Lower lobe of right lung (tissue), 2 donors: Measurements from ENCODE around the gene ATAD3A. TPM values are rescaled to one million over a fixed set of nuclear protein-coding genes. Genes with fewer than 3 reads are reported as not detected.
"Not testable (repeated sequence)": the region's sequence is repeated elsewhere in the genome, so short reads cannot be mapped to it uniquely, and the experiment has no call there.

Source experiments
- ATAC-seq, 2 donors: fragments of 200-7000 bp; cut with Tn5 transposase; one replicate each; pipeline ENCODE4 v1.9.1; 2020 to 2022; ENCODE audit warnings: mild to moderate bottlenecking in 2 of 2, moderate library complexity in 2 of 2
- DNase-seq: peaks from one replicate; pipeline ENCODE4 v3.0.0-alpha.2; 2020
- H3K27ac ChIP-seq: fragments of 200-600 bp; one replicate; pipeline ENCODE4 v1.8.0; 2022
- H3K27me3 ChIP-seq: fragments of 200-600 bp; one replicate; pipeline ENCODE4 v1.8.0; 2022; ENCODE audit warnings: low read depth
- H3K36me3 ChIP-seq: fragments of 200-600 bp; one replicate; pipeline ENCODE4 v1.8.0; 2022; ENCODE audit warnings: mild to moderate bottlenecking
- H3K4me1 ChIP-seq: fragments of 200-600 bp; one replicate; pipeline ENCODE4 v1.8.0; 2022
- H3K4me3 ChIP-seq: fragments of 200-600 bp; one replicate; pipeline ENCODE4 v1.8.0; 2022; ENCODE audit warnings: mild to moderate bottlenecking
- H3K9me3 ChIP-seq: fragments of 200-600 bp; one replicate; pipeline ENCODE4 v1.8.0; 2022
- CTCF ChIP-seq: fragments of 200-600 bp; IDR thresholded peaks from one replicate; pipeline ENCODE4 v1.8.0; 2022; ENCODE audit warnings: antibody characterized with exemption, mild to moderate bottlenecking
- intact Hi-C: fragments of 100-400 bp; cut with DNase I; formaldehyde crosslinking; loops from one replicate; pipeline ENCODE4 v1.11.0; 2022
- total RNA-seq: library from RNA; stranded (reverse); fragmentation: NEBNext Ultra II Directional; extraction: Animal tissue kit (Norgen Biotek cat#: 25700); gene quantifications from one replicate; pipeline ENCODE4 v1.2.1, GENCODE V29; 2021
- donor health status: DM: no; HTN: yes; CAD: no; lungs with severe emphysema.

ATAD3A gene
- total RNA-seq, 1 donor from 2014 or later: 14.1 TPM

- no peak overlapping the region for H3K27ac ChIP-seq
- intact Hi-C loops: no loop called here
- H3K9me3 ChIP-seq: peaks cover 7% of the 10 kb centered on the region
- no peaks in the 10 kb centered on the region for H3K27me3 ChIP-seq
- ATAC-seq: no peak
- no peak for TF ChIP-seq CTCF
- no peak overlapping the region for H3K4me3 ChIP-seq
- no peak for DNase-seq
- peaks cover 72% of the 10 kb centered on the region for H3K36me3 ChIP-seq
- H3K4me1 ChIP-seq: no peaks in the 10 kb centered on the region
These were observed 22.1 kb upstream of the ATAD3A start for GRCh38 chr1:1489861-1490260.

GRCh38 chr1:1490633-1491230 lies 21.2 kb upstream of the ATAD3A start:
- DNase-seq (no peak), ATAC-seq (no peak)

GRCh38 chr1:1491601-1492000 lies 20.4 kb upstream of the ATAD3A start:
- H3K4me1 ChIP-seq: no peaks in the 10 kb centered on the region
- no peak overlapping the region for H3K4me3 ChIP-seq
- H3K9me3 ChIP-seq: peaks cover 7% of the 10 kb centered on the region
- ATAC-seq (no peak), DNase-seq (no peak)
- H3K36me3 ChIP-seq: peaks cover 67% of the 10 kb centered on the region
- TF ChIP-seq CTCF: no peak
- H3K27me3 ChIP-seq: no peaks in the 10 kb centered on the region
- intact Hi-C loops: no loop called here
- H3K27ac ChIP-seq: no peak overlapping the region

More at GRCh38 chr1:1490633-1491230, 21.2 kb upstream of the ATAD3A start:
- intact Hi-C loops: no loop called here
- peaks cover 7% of the 10 kb centered on the region for H3K9me3 ChIP-seq
- no peaks in the 10 kb centered on the region for H3K27me3 ChIP-seq
- no peaks in the 10 kb centered on the region for H3K4me1 ChIP-seq
- peaks cover 72% of the 10 kb centered on the region for H3K36me3 ChIP-seq
- H3K27ac ChIP-seq: no peak overlapping the region
- H3K4me3 ChIP-seq: no peak overlapping the region
- no peak for TF ChIP-seq CTCF

- intact Hi-C loops, H3K4me1 ChIP-seq, ATAC-seq, H3K27ac ChIP-seq, H3K9me3 ChIP-seq, H3K27me3 ChIP-seq, DNase-seq, H3K4me3 ChIP-seq: not testable (repeated sequence)
- H3K36me3 ChIP-seq: peaks cover 41% of the 10 kb centered on the region
These were observed 17.7 kb upstream of the ATAD3A start for GRCh38 chr1:1494311-1494710.

- H3K4me3 ChIP-seq, H3K27ac ChIP-seq, H3K9me3 ChIP-seq, H3K4me1 ChIP-seq, intact Hi-C loops, DNase-seq, H3K27me3 ChIP-seq: not testable (repeated sequence)
- ATAC-seq: peak; percentile 4 to 10
- H3K36me3 ChIP-seq: peaks cover 29% of the 10 kb centered on the region
These were observed 16.4 kb upstream of the ATAD3A start for GRCh38 chr1:1495461-1495975.

- H3K4me1 ChIP-seq, H3K27me3 ChIP-seq, H3K36me3 ChIP-seq, intact Hi-C loops, H3K9me3 ChIP-seq: not testable (repeated sequence)
- peak overlapping the region; percentile 84 for H3K27ac ChIP-seq
- peak; percentile 46 to 71 for ATAC-seq
- peak; percentile 69 for TF ChIP-seq CTCF
- H3K4me3 ChIP-seq: peak overlapping the region; percentile 32
- DNase-seq: peak; percentile 81
These were observed 7.1 kb upstream of the ATAD3A start for GRCh38 chr1:1504777-1505365.
